Right lobe of liver (tissue), 4 donors: Measurements from ENCODE around the gene HBZ.

ENCODE experiments used
- CTCF ChIP-seq, 4 donors: fragments of 200-600 bp in 3 of 4; fragments of 450-650 bp in 1 of 4; IDR thresholded peaks; one replicate each; pipeline versions ENCODE4 v1.5.1 to v1.8.0; 2016 to 2022; ENCODE audit warnings: antibody characterized with exemption in 4 of 4, mild to moderate bottlenecking in 2 of 4
- POLR2A ChIP-seq: fragments of 450-650 bp; IDR thresholded peaks from one replicate; pipeline ENCODE4 v1.6.1; 2017; ENCODE audit warnings: antibody characterized with exemption, mild to moderate bottlenecking
- donor health status: DM: no; HTN: no; CAD: no.
- donor health status: DM: no; HTN: no; CAD: no.
- donor health status: DM: no; HTN: yes; CAD: no.

- TF ChIP-seq POLR2A (no peak), CTCF (IDR thresholded peaks at IDR 0.05) (no peak)
Observed at GRCh38 chr16:177394-177822, 25.0 kb downstream of the HBZ start.
